SK-N-SH treated with all-trans-retinoic acid at 6 μM for 48 hours (cell line): ENCODE measurements around the gene CACNA1C.

ENCODE experiments used
- ARNTL ChIP-seq: fragments of 450-650 bp; formaldehyde crosslinking; IDR thresholded peaks from 2 replicates; pipeline ENCODE4 v1.5.0; 2020; ENCODE audit warnings: low read depth, mild to moderate bottlenecking, moderate library complexity, borderline replicate concordance
- BACH2 ChIP-seq: fragments of 250-450 bp; sonication (Bioruptor Pico); IDR thresholded peaks from 2 replicates; pipeline ENCODE4 v1.9.0; 2021; ENCODE audit warnings: mild to moderate bottlenecking, borderline replicate concordance
- CSDC2 ChIP-seq: fragments of 250-450 bp; sonication (Bioruptor Pico); IDR thresholded peaks from 2 replicates; pipeline ENCODE4 v1.5.0; 2020; ENCODE audit warnings: mild to moderate bottlenecking, moderate library complexity
- GLIS3 ChIP-seq: fragments of 250-450 bp; sonication (Bioruptor Pico); IDR thresholded peaks from 2 replicates; pipeline ENCODE4 v1.5.0; 2020; ENCODE audit warnings: mild to moderate bottlenecking, moderate library complexity
- ISL1 ChIP-seq: fragments of 250-450 bp; sonication (Bioruptor Pico); IDR thresholded peaks from 2 replicates; pipeline ENCODE4 v2.1.2; 2022; ENCODE audit warnings: mild to moderate bottlenecking, moderate library complexity
- OSR1 ChIP-seq: fragments of 250-450 bp; sonication (Bioruptor Pico); IDR thresholded peaks from 2 replicates; pipeline ENCODE4 v1.8.0; 2022; ENCODE audit warnings: moderate library complexity, mild to moderate bottlenecking, inconsistent platforms
- PPARA ChIP-seq: fragments of 250-450 bp; sonication (Bioruptor Pico); IDR thresholded peaks from 2 replicates; pipeline ENCODE4 v1.5.0; 2020; ENCODE audit warnings: mild to moderate bottlenecking, borderline replicate concordance
- SNAI2 ChIP-seq: fragments of 250-450 bp; sonication (Bioruptor Pico); IDR thresholded peaks from 2 replicates; pipeline ENCODE4 v1.5.0; 2020; ENCODE audit warnings: mild to moderate bottlenecking, moderate library complexity
- TOX ChIP-seq: fragments of 250-450 bp; sonication (Bioruptor Pico); IDR thresholded peaks from 2 replicates; pipeline ENCODE4 v1.8.0; 2021; ENCODE audit warnings: mild to moderate bottlenecking, moderate library complexity, borderline replicate concordance
- ZFP30 ChIP-seq: fragments of 450-650 bp; formaldehyde crosslinking; IDR thresholded peaks from 2 replicates; pipeline ENCODE4 v1.5.0; 2022; ENCODE audit warnings: mild to moderate bottlenecking, moderate library complexity
- ZNF70 ChIP-seq: fragments of 450-650 bp; formaldehyde crosslinking; IDR thresholded peaks from 2 replicates; pipeline ENCODE4 v1.5.0; 2020; ENCODE audit warnings: mild to moderate bottlenecking, moderate library complexity
- TF ChIP-seq, protein P1 (sequence below): fragments of 250-450 bp; sonication (Bioruptor Pico); IDR thresholded peaks from 2 replicates; pipeline ENCODE4 v1.5.1; 2021; ENCODE audit warnings: mild to moderate bottlenecking, moderate library complexity
- TF ChIP-seq, protein P2 (sequence below): fragments of 250-450 bp; sonication (Bioruptor Pico); IDR thresholded peaks from 2 replicates; pipeline ENCODE4 v1.5.1; 2020; ENCODE audit warnings: low read depth, mild to moderate bottlenecking, moderate library complexity
- TF ChIP-seq, protein P3 (sequence below): fragments of 250-450 bp; sonication (Bioruptor Pico); IDR thresholded peaks from 2 replicates; pipeline ENCODE4 v1.5.0; 2020; ENCODE audit warnings: mild to moderate bottlenecking, moderate library complexity

DNA sequence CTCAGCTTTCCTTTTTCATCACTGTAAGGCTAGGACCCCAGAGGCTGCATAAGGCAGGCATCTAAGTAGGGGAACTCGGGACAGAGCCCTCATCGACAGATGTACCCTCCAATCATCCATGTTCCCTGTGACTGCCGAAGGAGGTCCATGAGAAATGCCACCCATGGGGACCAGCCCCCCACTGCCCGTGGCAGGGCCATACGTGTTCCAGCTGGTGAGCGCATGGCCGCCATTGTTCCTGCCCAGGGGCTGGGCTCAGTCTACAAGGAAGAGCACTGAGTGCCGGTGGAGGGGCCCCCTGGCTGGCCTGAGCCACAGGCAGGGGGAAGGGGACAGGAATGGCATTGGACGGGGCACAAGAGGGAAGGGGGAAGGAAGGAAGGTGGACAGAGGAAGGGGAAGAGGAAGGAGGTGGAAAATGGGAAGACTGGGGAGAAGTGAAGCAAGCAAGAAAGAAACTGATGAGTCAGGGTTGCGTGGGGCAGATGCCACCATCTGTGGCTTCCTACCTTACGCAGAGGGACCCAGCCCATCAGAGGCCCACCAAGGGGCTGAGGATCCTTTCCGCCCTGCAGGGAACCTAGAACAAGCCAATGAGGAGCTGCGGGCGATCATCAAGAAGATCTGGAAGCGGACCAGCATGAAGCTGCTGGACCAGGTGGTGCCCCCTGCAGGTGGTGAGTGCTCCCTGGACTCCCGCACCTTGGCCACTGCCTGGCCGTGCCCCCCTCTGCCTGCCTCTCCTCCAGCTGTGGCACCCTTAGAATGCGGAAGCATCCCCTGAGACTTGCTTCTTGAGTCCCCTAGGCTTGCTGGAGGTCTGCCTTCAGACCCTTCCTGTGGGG, 621.4 kb downstream of the CACNA1C start:
- TF ChIP-seq BACH2 (CRISPR knock-in tag) = no peak
- no peak for TF ChIP-seq TOX
- no peak for TF ChIP-seq OSR1
- no peak for TF ChIP-seq ZNF70
- TF ChIP-seq ARNTL (CRISPR knock-in tag) = no peak
- no peak for TF ChIP-seq ZFP30 (CRISPR knock-in tag)
- TF ChIP-seq ISL1 (CRISPR knock-in tag) = no peak
- no peak for TF ChIP-seq SNAI2
- TF ChIP-seq GLIS3 = no peak
- TF ChIP-seq, protein P1, sequence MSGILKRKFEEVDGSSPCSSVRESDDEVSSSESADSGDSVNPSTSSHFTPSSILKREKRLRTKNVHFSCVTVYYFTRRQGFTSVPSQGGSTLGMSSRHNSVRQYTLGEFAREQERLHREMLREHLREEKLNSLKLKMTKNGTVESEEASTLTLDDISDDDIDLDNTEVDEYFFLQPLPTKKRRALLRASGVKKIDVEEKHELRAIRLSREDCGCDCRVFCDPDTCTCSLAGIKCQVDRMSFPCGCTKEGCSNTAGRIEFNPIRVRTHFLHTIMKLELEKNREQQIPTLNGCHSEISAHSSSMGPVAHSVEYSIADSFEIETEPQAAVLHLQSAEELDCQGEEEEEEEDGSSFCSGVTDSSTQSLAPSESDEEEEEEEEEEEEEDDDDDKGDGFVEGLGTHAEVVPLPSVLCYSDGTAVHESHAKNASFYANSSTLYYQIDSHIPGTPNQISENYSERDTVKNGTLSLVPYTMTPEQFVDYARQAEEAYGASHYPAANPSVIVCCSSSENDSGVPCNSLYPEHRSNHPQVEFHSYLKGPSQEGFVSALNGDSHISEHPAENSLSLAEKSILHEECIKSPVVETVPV (CRISPR knock-in tag) = no peak
- TF ChIP-seq PPARA (CRISPR knock-in tag) = no peak
- no peak for TF ChIP-seq CSDC2 (CRISPR knock-in tag)
- TF ChIP-seq, protein P2, sequence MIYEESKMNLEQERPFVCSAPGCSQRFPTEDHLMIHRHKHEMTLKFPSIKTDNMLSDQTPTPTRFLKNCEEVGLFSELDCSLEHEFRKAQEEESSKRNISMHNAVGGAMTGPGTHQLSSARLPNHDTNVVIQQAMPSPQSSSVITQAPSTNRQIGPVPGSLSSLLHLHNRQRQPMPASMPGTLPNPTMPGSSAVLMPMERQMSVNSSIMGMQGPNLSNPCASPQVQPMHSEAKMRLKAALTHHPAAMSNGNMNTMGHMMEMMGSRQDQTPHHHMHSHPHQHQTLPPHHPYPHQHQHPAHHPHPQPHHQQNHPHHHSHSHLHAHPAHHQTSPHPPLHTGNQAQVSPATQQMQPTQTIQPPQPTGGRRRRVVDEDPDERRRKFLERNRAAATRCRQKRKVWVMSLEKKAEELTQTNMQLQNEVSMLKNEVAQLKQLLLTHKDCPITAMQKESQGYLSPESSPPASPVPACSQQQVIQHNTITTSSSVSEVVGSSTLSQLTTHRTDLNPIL (CRISPR knock-in tag) = no peak
- TF ChIP-seq, protein P3, sequence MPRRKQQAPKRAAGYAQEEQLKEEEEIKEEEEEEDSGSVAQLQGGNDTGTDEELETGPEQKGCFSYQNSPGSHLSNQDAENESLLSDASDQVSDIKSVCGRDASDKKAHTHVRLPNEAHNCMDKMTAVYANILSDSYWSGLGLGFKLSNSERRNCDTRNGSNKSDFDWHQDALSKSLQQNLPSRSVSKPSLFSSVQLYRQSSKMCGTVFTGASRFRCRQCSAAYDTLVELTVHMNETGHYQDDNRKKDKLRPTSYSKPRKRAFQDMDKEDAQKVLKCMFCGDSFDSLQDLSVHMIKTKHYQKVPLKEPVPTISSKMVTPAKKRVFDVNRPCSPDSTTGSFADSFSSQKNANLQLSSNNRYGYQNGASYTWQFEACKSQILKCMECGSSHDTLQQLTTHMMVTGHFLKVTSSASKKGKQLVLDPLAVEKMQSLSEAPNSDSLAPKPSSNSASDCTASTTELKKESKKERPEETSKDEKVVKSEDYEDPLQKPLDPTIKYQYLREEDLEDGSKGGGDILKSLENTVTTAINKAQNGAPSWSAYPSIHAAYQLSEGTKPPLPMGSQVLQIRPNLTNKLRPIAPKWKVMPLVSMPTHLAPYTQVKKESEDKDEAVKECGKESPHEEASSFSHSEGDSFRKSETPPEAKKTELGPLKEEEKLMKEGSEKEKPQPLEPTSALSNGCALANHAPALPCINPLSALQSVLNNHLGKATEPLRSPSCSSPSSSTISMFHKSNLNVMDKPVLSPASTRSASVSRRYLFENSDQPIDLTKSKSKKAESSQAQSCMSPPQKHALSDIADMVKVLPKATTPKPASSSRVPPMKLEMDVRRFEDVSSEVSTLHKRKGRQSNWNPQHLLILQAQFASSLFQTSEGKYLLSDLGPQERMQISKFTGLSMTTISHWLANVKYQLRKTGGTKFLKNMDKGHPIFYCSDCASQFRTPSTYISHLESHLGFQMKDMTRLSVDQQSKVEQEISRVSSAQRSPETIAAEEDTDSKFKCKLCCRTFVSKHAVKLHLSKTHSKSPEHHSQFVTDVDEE (CRISPR knock-in tag) = no peak
